Inflammatory macrophage treated with lipopolysaccharide for 4 hours (primary cell): ENCODE data around the gene SOX6.

ENCODE experiments used
- DNase-seq: peaks from one replicate; pipeline ENCODE4 v3.0.0-alpha.2; 2020

The SOX6 gene

DNA sequence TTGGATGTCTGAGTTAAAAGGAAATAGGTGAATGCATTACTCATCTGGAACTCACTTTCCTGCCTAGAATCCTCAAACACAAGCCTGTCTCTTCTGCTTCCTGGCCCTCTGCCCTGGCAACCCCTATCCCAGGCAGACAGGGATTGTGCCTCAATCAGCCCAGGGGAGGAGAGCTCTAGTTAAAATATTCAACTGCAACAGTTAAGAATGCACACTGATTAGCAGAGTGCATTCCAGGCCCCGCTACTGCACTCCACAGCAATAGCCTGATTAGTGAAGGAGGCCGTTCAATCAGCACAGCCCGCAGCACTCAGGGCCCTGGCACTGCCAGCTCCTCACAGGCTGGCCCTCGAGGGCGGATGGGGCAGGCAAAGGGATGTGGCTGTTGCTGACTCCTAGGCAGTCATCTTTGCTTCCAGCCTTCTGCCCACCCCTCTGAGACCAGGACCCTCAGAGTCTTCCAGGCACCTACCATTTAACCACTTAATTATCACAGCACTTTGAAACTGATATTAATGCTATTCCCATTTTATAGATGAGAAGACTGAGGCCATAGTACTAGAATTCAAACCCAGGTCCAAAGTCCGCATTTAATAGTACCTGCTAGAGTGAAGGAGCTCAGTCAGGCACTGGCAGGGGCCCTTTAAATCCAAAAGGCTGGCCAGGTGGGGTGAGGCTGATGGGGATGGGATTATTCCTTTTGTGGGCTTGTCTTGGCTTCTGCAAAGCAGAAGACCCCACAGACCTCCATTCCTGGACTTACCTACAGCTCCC, 435.3 kb downstream of the SOX6 start:
- DNase-seq, result no peak

GRCh38 chr11:15918674-15919073, 437.7 kb downstream of the SOX6 start:
- no peak for DNase-seq

DNA sequence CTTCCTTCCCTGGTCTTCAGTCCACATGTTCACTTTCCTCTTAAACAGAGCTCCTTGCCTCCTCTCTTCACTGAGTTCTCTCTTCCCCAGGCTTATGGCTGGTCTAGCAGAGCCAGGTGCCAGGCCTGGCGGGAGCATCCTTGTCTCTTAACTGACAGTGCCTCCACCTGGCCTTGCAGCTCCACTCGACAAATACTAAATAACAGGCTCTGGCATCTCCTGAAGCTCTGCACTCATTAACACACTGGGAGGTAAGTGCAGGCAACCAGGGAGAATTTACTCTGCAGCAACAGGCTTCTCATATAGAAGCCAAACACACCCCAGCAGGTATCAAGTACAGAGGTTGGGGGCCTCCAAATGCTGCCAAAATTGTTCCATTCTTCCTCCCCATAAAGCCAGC, 438.1 kb downstream of the SOX6 start:
- no peak for DNase-seq
